Stimulated activated CD4-positive, alpha-beta T cell treated with anti-CD3 and anti-CD28 coated beads, Interleukin-1b, Interleukin-23, amount 100 ng/mL, for 1 hour (primary cell): ENCODE results near the gene MDC1.
"Not testable (repeated sequence)": the region's sequence is repeated elsewhere in the genome, so short reads cannot be mapped to it uniquely, and the experiment has no call there.

Source experiments
- DNase-seq, 2 donors: peaks; one replicate each; pipeline ENCODE4 v3.0.0-alpha.2; 2020; ENCODE audit warnings: low read depth in 2 of 2

The MDC1 gene

DNA sequence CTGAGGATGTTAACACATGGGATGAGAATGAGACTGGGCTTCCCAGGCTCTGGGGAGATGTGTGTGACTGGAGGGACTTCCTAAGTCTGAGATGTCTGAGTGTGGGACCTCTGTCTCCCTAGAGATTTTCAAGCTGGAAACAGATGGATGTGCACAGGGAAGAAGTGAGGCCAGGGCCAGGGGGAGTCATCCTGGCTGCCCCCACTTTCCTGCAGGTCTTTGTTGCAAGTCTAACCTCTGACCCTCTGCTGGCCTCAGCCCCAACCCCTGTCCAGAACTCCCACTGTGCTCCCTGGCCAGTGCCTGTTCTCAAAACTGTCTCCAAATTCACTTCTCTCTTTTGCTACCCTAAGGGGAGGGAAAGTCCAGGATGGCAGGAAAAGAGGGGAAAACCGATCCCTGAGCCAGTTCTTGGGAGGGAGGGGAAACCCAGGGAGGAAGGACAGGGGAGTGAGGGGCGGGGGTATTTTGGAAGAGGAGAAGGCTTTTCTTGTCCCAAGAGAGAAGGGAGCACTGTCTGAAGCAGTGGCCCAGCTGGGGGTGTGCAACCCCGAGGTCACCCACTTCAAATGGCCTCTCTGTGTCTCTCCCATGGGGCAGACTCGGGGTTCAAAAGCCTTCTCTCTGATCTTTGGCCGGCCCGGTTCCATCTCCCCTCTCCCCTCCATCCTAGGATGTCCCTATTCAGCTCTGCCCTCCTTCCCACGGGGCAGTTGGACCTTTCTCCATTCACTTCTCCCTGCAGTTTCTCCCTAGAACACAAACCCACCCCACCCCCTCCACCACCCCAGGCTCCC lies 33.7 kb downstream of the MDC1 start:
- DNase-seq = no peak

DNA sequence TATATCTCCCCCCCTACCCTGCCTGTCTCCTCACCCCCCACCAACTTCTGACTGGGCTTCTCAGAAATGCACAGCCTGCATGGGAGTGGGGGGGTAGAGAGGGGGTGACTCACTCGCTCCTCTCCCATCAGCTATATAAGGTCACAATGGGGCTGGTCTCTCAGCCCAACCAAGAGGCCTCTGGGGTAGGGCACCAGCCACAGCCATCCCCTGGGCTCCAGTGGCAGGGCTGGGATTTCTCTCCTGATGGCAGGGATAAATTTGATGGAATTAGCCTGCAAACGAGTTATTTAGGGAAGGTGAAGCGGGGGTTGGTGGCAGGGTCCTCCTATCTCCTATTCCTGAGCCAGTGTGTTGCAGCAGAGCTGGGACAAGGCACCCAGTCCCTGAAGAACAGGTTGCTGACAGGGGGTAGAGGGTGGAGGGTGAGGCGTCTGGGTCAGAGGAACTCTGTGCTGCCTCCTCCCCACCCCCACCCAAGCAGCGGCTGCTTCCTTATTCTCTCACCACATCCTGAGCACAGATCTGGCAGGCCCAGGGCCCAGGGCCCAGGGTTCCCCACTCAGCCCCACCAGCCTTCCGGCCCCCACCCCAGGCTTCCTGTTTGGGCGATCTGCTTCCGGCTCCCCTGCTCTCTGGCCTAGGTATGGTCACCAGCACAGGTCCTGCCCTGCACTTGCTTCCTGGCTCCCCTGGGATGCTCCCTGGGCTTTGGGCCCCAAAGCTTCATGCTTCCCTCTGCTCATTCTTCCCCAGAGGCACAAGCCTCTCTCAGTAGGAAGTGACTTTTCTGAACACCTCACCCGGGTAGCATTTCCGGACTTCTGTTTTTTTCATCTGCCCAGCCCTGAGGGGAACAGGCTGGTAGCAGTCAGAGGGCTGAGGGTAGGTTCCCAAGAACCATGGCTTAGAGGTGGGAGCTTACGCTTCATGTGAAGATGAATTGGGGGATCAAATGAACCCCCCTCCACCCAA lies 34.7 kb downstream of the MDC1 start:
- DNase-seq = peak; percentile 57 to 65

DNA sequence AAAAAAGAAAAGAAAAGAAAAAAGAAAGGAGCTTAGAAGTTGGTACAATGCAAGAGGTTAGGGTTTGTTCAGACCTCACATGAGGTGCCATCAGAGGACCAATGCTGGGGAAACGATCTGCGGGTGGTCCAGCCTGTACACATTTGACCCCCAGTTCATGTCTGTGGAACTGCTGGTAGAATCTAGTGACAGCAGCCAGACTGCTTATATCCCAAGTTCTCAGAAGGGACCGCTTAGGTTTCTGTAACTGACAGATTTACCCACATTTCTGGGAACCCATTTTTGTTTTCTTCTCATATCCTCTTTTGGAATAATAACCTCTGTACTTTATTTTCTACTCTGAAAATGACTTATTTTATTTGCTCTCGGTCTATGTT lies 35.3 kb downstream of the MDC1 start:
- no peak for DNase-seq

GRCh38 chr6:30679765-30680535 lies 37.1 kb downstream of the MDC1 start:
- DNase-seq = no peak

DNA sequence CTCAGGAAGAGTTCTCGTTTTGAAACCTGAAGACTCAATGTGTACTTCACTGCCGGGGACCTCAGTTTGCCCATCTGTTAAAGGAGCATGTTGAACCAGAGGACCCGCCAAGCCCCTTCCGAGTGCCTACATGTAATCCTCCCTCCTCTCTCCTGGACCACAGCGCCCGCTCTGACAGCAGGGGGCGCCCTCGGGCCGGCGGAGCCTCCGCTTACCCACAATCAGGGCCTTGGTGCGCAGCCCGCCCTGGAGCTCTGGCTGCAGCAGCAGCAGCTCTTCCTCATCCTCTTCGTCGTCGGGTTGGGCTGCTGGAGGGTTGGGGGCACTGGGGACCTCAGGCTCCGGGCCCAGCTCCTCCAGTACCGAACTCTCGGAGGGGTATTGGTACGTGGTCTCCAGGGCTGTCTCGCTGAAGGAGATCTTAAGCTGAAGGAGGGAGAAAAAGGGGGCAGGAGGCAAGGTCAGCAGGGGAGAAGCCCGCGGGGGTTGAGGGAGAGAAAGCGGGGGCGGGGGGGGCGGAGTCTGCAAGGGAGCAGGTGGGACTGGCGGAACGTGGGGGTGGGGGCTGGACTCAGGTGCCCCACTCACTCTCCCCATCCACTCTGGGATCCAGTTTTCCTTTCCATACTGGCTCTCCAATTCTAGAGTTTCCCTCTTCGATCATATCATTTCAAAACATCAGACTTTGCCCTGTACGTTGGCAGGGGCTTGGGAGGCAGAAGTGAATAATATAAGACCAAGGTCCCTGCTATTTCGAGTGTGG lies 37.9 kb downstream of the MDC1 start:
- DNase-seq = peak; percentile 87 to 92

GRCh38 chr6:30676660-30677285 lies 40.3 kb downstream of the MDC1 start:
- DNase-seq = no peak

GRCh38 chr6:30672445-30673253 lies 44.4 kb downstream of the MDC1 start, which contains the start of gene DHX16:
Gene DHX16 (minus strand): TSS chr6:30673006. CDS start chr6:30672841, 165 bp downstream.
- DNase-seq = peak; percentile 73 to 79

DNA sequence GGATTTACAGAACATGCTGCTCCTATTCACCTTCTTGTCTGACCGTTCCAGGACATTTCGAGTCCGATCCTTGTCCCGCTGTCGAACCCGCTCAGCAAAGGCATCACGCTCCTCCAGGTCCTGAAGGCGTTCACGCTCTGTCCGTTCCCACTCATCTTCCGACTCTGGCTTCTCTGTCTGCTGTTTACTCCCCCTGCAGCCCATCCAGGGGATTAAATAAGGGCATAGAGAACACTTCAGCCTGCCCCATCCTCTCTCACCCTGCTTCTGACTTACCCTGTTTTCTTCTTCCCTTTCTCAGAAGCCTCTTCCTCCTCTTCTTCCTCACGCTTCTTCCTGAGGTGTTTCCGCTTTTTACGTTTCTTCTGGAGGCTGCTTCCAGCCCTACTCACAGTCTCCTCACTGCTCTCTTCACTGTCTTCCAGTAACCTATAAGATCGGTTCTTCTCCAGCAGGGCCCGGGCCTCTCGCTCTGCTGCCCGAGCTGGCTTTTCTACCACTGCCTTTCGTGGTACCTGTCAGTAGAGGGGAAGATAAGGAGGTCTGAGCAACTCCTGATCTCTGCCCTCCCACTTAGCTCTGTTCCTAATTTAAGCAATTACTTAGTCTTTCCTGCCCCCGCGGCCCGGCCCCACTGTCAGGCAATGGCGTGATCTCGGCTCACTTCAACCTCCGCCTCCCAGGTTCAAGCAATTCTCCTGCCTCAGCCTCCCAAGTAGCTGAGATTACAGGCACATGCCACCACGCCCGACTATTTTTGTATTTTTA lies 46.1 kb downstream of the MDC1 start:
- no peak for DNase-seq

- DNase-seq = not testable (repeated sequence)
Observed at GRCh38 chr6:30666300-30666699, 50.8 kb downstream of the MDC1 start.

DNA sequence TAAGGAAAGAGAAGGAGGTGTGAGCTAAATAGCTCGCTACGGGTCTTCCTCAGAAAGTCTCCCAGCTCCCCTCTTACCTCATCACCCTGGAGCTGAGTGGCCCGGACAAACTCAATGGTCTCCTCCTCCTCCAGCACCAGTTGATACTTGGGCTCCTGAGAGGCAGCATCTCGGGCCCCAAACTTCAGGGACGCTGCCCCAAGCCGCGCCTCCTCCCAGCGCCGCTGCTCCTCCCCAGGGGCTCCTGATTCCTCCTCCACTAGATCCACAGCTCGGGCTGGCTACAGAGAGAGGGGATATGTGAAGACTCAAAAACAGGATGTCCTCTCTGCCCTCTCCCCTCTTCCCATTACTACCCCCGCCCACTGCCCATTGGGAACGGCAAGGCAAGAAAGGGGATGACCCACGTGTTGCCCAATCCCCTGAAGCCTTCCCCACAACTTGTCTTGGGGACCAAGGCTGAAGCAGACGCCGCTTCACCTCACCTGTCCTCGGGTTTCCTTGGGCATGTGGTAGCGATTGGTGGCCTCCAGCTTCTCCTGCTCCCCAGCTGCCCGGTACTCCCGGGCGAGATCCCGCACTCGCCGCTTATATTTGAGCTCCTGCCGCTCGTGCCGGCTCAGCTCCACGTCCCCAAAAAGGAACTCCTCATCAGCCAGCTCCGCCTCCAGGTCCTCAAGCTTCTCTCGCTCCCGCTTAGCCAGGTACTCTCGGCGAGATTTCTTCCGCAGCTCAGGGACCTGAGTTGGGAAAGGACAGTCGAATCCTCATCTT lies 51.9 kb downstream of the MDC1 start:
- no peak for DNase-seq

- not testable (repeated sequence) for DNase-seq
Observed at GRCh38 chr6:30657922-30658321, 59.2 kb downstream of the MDC1 start.

GRCh38 chr6:30657454-30657853 lies 59.6 kb downstream of the MDC1 start:
- no peak for DNase-seq

- DNase-seq = no peak
Observed at GRCh38 chr6:30656513-30656912, 60.6 kb downstream of the MDC1 start.

DNA sequence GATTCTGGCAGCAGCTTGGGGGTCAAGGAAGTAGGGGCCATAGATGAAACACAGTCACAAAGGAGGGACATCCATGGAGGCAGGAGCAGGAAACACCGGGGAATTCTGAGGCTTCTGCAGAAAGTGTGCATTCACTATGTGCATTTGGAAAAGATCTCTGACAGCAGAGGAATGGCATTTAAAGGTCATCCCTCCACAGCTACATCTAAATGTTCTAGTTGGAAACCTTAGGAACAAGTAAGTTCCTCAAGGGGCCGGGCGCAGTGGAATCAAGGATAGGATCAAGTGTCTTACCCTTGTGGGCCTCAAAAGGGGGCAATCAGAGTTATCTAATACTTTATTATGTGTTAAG lies 61.4 kb downstream of the MDC1 start:
- no peak for DNase-seq

DNA sequence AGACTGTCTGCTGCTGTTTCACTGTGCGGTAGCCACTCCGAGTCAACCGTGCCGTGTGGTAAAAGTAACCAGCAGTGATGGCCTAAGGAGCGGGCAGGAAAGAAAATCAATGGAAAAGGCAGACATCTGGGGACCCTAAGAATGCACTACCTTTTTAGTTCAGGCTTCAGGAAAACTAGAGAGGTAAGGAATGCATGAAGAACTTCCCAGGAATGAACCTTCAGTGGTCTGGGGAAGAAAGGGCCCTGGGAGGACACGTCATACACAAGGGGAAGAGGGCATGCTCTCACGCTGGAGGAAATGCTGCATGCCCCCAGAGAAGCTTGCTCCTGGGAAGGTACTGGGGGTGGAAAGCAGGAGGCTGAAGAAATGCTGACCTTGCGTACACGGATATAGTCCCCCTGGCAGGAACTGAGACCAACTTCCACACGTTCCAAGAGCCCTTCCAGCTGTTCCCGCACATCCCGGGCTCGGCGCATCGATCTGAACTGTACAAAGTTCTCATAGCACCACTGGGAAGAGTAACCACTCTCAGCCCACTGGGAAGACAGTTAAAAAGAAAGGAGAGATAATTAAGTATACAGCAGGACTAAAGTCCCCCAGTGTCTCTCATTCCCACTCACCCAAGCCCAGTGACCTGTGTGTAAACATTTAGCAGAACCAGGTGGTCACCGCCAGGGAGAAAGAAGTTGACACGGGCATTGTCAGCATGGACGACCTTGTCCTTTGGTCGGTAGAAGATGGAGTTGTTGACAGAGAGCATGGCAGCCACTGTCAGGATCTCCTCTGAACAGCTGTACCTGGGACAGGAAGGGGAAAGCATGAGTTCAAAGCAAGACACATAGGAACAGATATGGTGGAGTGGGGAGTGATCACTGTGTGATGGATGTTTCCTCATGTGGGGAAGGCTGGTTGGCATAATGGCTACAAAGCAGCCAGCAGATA lies 62.0 kb downstream of the MDC1 start:
- DNase-seq = no peak

GRCh38 chr6:30651143-30651542 lies 65.9 kb downstream of the MDC1 start:
- no peak for DNase-seq
